ENCODE data around the gene FKBP7.
A peak's percentile ranks its signal among the peaks of the same experiment; 100 is the strongest.

Gene FKBP7

GRCh38 chr2:178479758-178480226 is 1.4 kb upstream of the FKBP7 start:
- DNase-seq (ENCODE audit: low read depth, low spot score): no peak
- no peak for TF ChIP-seq CTCF (IDR thresholded peaks at IDR 0.05; ENCODE audit: low read depth, low read length)
- in situ Hi-C loops (cut with HindIII; ENCODE audit: low sequenced_read_pairs): no loop called here
- peak overlapping the region; percentile 78 for H3K4me3 ChIP-seq (ENCODE audit: low read depth, low read length)

- in situ Hi-C loops (cut with HindIII; ENCODE audit: low sequenced_read_pairs): no loop called here
- TF ChIP-seq CTCF (IDR thresholded peaks at IDR 0.05; ENCODE audit: low read depth, low read length): no peak
- no peak for DNase-seq (ENCODE audit: low read depth, low spot score)
- H3K4me3 ChIP-seq (ENCODE audit: low read depth, low read length): peak overlapping the region; percentile 74
Measured at GRCh38 chr2:178479275-178479616, 846 bp upstream of the FKBP7 start.

- in situ Hi-C loops (cut with HindIII; ENCODE audit: low sequenced_read_pairs): no loop called here
- no peak for DNase-seq (ENCODE audit: low read depth, low spot score)
- no peak for TF ChIP-seq CTCF (IDR thresholded peaks at IDR 0.05; ENCODE audit: low read depth, low read length)
- H3K4me3 ChIP-seq (ENCODE audit: low read depth, low read length): peak overlapping the region; percentile 74
Measured at GRCh38 chr2:178478130-178478438, 316 bp downstream of the FKBP7 start.

- peak overlapping the region; percentile 74 for H3K4me3 ChIP-seq (ENCODE audit: low read depth, low read length)
- DNase-seq (ENCODE audit: low read depth, low spot score): peak; percentile 31
- in situ Hi-C loops (cut with HindIII; ENCODE audit: low sequenced_read_pairs): no loop called here
- TF ChIP-seq CTCF (IDR thresholded peaks at IDR 0.05; ENCODE audit: low read depth, low read length): no peak
Measured at GRCh38 chr2:178477443-178478129, 814 bp downstream of the FKBP7 start.

- DNase-seq (ENCODE audit: low read depth, low spot score): no peak
- in situ Hi-C loops (cut with HindIII; ENCODE audit: low sequenced_read_pairs): no loop called here
- no peak overlapping the region for H3K4me3 ChIP-seq (ENCODE audit: low read depth, low read length)
- TF ChIP-seq CTCF (IDR thresholded peaks at IDR 0.05; ENCODE audit: low read depth, low read length): no peak
Measured at GRCh38 chr2:178476477-178476876, 1.9 kb downstream of the FKBP7 start.

- TF ChIP-seq CTCF (IDR thresholded peaks at IDR 0.05; ENCODE audit: low read depth, low read length): no peak
- in situ Hi-C loops (cut with HindIII; ENCODE audit: low sequenced_read_pairs): no loop called here
Measured at GRCh38 chr2:178474560-178474959, 3.8 kb downstream of the FKBP7 start.

More at GRCh38 chr2:178474560-178474959, 3.8 kb downstream of the FKBP7 start:
- no peak for DNase-seq (ENCODE audit: low read depth, low spot score)
- no peak overlapping the region for H3K4me3 ChIP-seq (ENCODE audit: low read depth, low read length)

All from astrocyte of the spinal cord (primary cell).